GM23338 (cell line): ENCODE results near the gene HGD. TPM values are rescaled to one million over a fixed set of nuclear protein-coding genes. Genes with fewer than 3 reads are reported as not detected.

Experiments
- ATAC-seq: fragments of 200-7000 bp; cut with Tn5 transposase; 3 replicates; pipeline ENCODE4 v1.9.1; 2020
- DNase-seq: peaks from one replicate; pipeline ENCODE4 v3.0.0-alpha.2; 2015; ENCODE audit warnings: low spot score
- H2AFZ ChIP-seq: fragments of 200-600 bp; sonication (generic); 2 replicates; pipeline ENCODE4 v1.8.0; 2016; ENCODE audit warnings: antibody characterized with exemption, mild to moderate bottlenecking, moderate library complexity
- H3F3A ChIP-seq: fragments of 200-600 bp; sonication (generic); replicated peaks from 2 replicates; pipeline ENCODE4 v1.8.0; 2017; ENCODE audit warnings: antibody characterized with exemption, mixed run types, low read depth
- H3K27ac ChIP-seq: fragments of 200-600 bp; sonication (generic); 2 replicates; pipeline ENCODE4 v1.6.1; 2016; ENCODE audit warnings: low read depth
- H3K27me3 ChIP-seq: fragments of 200-600 bp; sonication (generic); 2 replicates; pipeline ENCODE4 v1.8.0; 2016; ENCODE audit warnings: mild to moderate bottlenecking, mixed run types, moderate library complexity; ENCODE audit not compliant: insufficient read depth
- H3K36me3 ChIP-seq: fragments of 200-600 bp; sonication (generic); 2 replicates; pipeline ENCODE4 v1.8.0; 2016; ENCODE audit warnings: mild to moderate bottlenecking; ENCODE audit not compliant: insufficient read depth
- H3K4me1 ChIP-seq: fragments of 200-600 bp; sonication (generic); 2 replicates; pipeline ENCODE4 v1.8.0; 2016; ENCODE audit warnings: mild to moderate bottlenecking, moderate library complexity; ENCODE audit not compliant: insufficient read depth
- H3K4me2 ChIP-seq: fragments of 200-600 bp; sonication (generic); 2 replicates; pipeline ENCODE4 v1.7.1; 2017; ENCODE audit warnings: mixed run types
- H3K4me3 ChIP-seq: fragments of 200-600 bp; sonication (generic); 2 replicates; pipeline ENCODE4 v1.6.1; 2016; ENCODE audit warnings: mixed run types
- H3K79me2 ChIP-seq: fragments of 200-600 bp; sonication (generic); replicated peaks from 2 replicates; pipeline ENCODE4 v1.8.0; 2017; ENCODE audit warnings: mild to moderate bottlenecking; ENCODE audit not compliant: insufficient read depth
- H3K9me2 ChIP-seq: fragments of 200-600 bp; sonication (generic); 2 replicates; pipeline ENCODE4 v1.8.0; 2017; ENCODE audit not compliant: insufficient read depth
- H4K20me1 ChIP-seq: fragments of 200-600 bp; sonication (generic); replicated peaks from 2 replicates; pipeline ENCODE4 v1.8.0; 2017; ENCODE audit warnings: mild to moderate bottlenecking; ENCODE audit not compliant: insufficient read depth
- H3K27ac Mint-ChIP-seq: 2 replicates; pipeline ENCODE4 v1.8.0; 2020; ENCODE audit warnings: inconsistent platforms, mild to moderate bottlenecking, moderate library complexity, mixed read lengths
- H3K27me3 Mint-ChIP-seq: 3 replicates; pipeline ENCODE4 v1.8.0; 2022; ENCODE audit warnings: low read depth, mild to moderate bottlenecking, moderate library complexity, mixed read lengths, inconsistent platforms; ENCODE audit not compliant: insufficient read depth, poor library complexity
- H3K36me3 Mint-ChIP-seq: 3 replicates; pipeline ENCODE4 v1.8.0; 2021; ENCODE audit warnings: low read depth, mild to moderate bottlenecking, inconsistent platforms, moderate library complexity, mixed read lengths
- H3K4me1 Mint-ChIP-seq: 3 replicates; pipeline ENCODE4 v1.8.0; 2020; ENCODE audit warnings: mild to moderate bottlenecking, inconsistent platforms, mixed read lengths
- H3K4me3 Mint-ChIP-seq: 3 replicates; pipeline ENCODE4 v1.8.0; 2021; ENCODE audit warnings: moderate library complexity, mild to moderate bottlenecking, inconsistent platforms, mixed read lengths
- H3K9me3 Mint-ChIP-seq: 3 replicates; pipeline ENCODE4 v1.8.0; 2020; ENCODE audit warnings: moderate library complexity, mild to moderate bottlenecking, inconsistent platforms, mixed read lengths
- EZH2 ChIP-seq: fragments of 200-600 bp; sonication (generic); IDR thresholded peaks from one replicate; pipeline ENCODE4 v1.8.0; 2017; ENCODE audit warnings: antibody characterized with exemption, mild to moderate bottlenecking, low read depth; ENCODE audit not compliant: unreplicated experiment
- EZH2phosphoT487 ChIP-seq: fragments of 200-600 bp; sonication (generic); IDR thresholded peaks from one replicate; pipeline ENCODE4 v1.8.1; 2018; ENCODE audit warnings: antibody characterized with exemption; ENCODE audit not compliant: unreplicated experiment
- NANOG ChIP-seq: IDR thresholded peaks from 2 replicates; pipeline ENCODE4 v1.6.1; 2016; ENCODE audit warnings: antibody characterized with exemption, borderline replicate concordance
- POLR2AphosphoS5 ChIP-seq: IDR thresholded peaks from 2 replicates; pipeline ENCODE4 v1.6.1; 2016; ENCODE audit warnings: antibody characterized with exemption, low read depth
- ZNF331 ChIP-seq: fragments of 250-450 bp; sonication (Bioruptor Pico); IDR thresholded peaks from 2 replicates; pipeline ENCODE4 v1.5.0; 2020; ENCODE audit warnings: low read depth, mild to moderate bottlenecking, moderate library complexity
- polyA plus RNA-seq: library from polyadenylated mRNA; unstranded; fragments of >200 nt; fragmentation: Nextera tagmentation; extraction: Ambion mirVana; gene quantifications from 2 replicates; pipeline ENCODE4 v1.2.1, GENCODE V29; 2016
- total RNA-seq: library from RNA; depleted of rRNA; stranded (reverse); fragments of >200 nt; shearing (Covaris generic); gene quantifications from 2 replicates; pipeline ENCODE4 v1.2.3, GENCODE V29; 2014
- TF ChIP-seq, protein P1 (sequence below): IDR thresholded peaks from 2 replicates; pipeline ENCODE4 v1.6.1; 2016; ENCODE audit warnings: antibody characterized with exemption
- TF ChIP-seq, protein P2 (sequence below): fragments of 250-450 bp; sonication (Bioruptor Pico); IDR thresholded peaks from 2 replicates; pipeline ENCODE4 v1.5.0; 2020; ENCODE audit warnings: mild to moderate bottlenecking, moderate library complexity

Gene HGD
- total and polyA plus RNA-seq, 2 experiments from 2014 or later: not detected

DNA sequence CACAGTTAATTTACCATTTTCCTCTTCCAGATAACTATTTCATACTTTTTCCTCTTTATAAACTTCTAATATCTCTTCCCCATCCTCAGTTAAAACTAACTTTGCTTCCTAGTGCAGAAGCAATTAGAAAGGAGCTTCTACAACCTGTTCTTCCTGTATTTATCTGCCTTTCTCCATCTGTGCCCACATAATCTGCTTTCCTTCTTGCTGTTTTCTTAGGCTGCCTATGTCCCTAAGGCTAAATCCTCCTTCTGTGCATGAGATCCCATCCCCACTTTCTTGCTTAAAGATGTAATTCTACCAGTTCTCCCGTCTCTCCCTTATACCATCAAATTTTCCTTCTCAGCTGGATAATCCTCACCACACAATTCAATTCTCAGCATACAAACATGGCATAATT, 28.3 kb upstream of the HGD start:
- Mint-ChIP-seq H3K27me3 (no peaks in the 10 kb centered on the region), H3K27ac (no peak overlapping the region), H3K9me3 (no peaks in the 10 kb centered on the region), H3K4me3 (no peak overlapping the region), H3K36me3 (no peaks in the 10 kb centered on the region), H3K4me1 (peaks cover 3% of the 10 kb centered on the region; the same call in 2 of the 3 replicates)
- Histone ChIP-seq H4K20me1 (no peaks in the 10 kb centered on the region), H3K4me1 (no peaks in the 10 kb centered on the region), H3K27ac (no peak overlapping the region), H3K9me2 (no peaks in the 10 kb centered on the region), H3F3A (no peaks in the 10 kb centered on the region), H3K4me2 (no peak overlapping the region), H2AFZ (no peak overlapping the region), H3K27me3 (no peaks in the 10 kb centered on the region), H3K4me3 (no peak overlapping the region), H3K79me2 (no peaks in the 10 kb centered on the region), H3K36me3 (no peaks in the 10 kb centered on the region)
- TF ChIP-seq, protein P1, sequence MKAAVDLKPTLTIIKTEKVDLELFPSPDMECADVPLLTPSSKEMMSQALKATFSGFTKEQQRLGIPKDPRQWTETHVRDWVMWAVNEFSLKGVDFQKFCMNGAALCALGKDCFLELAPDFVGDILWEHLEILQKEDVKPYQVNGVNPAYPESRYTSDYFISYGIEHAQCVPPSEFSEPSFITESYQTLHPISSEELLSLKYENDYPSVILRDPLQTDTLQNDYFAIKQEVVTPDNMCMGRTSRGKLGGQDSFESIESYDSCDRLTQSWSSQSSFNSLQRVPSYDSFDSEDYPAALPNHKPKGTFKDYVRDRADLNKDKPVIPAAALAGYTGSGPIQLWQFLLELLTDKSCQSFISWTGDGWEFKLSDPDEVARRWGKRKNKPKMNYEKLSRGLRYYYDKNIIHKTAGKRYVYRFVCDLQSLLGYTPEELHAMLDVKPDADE: no peak
- TF ChIP-seq, protein P2, sequence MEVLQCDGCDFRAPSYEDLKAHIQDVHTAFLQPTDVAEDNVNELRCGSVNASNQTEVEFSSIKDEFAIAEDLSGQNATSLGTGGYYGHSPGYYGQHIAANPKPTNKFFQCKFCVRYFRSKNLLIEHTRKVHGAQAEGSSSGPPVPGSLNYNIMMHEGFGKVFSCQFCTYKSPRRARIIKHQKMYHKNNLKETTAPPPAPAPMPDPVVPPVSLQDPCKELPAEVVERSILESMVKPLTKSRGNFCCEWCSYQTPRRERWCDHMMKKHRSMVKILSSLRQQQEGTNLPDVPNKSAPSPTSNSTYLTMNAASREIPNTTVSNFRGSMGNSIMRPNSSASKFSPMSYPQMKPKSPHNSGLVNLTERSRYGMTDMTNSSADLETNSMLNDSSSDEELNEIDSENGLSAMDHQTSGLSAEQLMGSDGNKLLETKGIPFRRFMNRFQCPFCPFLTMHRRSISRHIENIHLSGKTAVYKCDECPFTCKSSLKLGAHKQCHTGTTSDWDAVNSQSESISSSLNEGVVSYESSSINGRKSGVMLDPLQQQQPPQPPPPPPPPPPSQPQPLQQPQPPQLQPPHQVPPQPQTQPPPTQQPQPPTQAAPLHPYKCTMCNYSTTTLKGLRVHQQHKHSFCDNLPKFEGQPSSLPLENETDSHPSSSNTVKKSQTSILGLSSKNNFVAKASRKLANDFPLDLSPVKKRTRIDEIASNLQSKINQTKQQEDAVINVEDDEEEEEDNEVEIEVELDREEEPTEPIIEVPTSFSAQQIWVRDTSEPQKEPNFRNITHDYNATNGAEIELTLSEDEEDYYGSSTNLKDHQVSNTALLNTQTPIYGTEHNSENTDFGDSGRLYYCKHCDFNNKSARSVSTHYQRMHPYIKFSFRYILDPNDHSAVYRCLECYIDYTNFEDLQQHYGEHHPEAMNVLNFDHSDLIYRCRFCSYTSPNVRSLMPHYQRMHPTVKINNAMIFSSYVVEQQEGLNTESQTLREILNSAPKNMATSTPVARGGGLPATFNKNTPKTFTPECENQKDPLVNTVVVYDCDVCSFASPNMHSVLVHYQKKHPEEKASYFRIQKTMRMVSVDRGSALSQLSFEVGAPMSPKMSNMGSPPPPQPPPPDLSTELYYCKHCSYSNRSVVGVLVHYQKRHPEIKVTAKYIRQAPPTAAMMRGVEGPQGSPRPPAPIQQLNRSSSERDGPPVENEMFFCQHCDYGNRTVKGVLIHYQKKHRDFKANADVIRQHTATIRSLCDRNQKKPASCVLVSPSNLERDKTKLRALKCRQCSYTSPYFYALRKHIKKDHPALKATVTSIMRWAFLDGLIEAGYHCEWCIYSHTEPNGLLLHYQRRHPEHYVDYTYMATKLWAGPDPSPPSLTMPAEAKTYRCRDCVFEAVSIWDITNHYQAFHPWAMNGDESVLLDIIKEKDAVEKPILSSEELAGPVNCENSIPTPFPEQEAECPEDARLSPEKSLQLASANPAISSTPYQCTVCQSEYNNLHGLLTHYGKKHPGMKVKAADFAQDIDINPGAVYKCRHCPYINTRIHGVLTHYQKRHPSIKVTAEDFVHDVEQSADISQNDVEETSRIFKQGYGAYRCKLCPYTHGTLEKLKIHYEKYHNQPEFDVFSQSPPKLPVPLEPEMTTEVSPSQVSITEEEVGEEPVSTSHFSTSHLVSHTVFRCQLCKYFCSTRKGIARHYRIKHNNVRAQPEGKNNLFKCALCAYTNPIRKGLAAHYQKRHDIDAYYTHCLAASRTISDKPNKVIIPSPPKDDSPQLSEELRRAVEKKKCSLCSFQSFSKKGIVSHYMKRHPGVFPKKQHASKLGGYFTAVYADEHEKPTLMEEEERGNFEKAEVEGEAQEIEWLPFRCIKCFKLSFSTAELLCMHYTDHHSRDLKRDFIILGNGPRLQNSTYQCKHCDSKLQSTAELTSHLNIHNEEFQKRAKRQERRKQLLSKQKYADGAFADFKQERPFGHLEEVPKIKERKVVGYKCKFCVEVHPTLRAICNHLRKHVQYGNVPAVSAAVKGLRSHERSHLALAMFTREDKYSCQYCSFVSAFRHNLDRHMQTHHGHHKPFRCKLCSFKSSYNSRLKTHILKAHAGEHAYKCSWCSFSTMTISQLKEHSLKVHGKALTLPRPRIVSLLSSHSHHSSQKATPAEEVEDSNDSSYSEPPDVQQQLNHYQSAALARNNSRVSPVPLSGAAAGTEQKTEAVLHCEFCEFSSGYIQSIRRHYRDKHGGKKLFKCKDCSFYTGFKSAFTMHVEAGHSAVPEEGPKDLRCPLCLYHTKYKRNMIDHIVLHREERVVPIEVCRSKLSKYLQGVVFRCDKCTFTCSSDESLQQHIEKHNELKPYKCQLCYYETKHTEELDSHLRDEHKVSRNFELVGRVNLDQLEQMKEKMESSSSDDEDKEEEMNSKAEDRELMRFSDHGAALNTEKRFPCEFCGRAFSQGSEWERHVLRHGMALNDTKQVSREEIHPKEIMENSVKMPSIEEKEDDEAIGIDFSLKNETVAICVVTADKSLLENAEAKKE (CRISPR knock-in tag): no peak
- no peak for TF ChIP-seq NANOG
- no peak for TF ChIP-seq POLR2AphosphoS5
- no peak for TF ChIP-seq EZH2
- ATAC-seq: no peak
- no peak for DNase-seq

DNA sequence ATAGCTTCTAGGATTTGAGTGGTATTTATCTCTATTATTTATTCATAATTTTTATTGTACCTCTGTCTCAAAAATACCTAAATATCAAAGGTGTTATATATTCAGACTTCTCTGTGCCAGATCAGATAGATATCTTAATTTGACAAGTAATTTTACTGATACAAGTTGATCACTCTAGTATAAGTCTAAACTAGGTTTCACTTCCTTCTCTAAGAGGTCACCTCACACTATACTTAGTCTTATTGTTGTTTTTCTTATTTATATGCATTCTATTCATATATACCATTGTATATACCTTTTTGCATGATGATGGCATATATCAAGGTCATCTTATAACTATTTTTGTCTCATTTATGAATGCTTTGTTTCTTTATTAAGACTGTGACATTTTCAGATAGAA, 26.4 kb upstream of the HGD start:
- Histone ChIP-seq H3K4me2 (no peak overlapping the region), H3K4me3 (no peak overlapping the region), H3K27me3 (no peaks in the 10 kb centered on the region), H2AFZ (no peak overlapping the region), H3K79me2 (no peaks in the 10 kb centered on the region), H3K4me1 (no peaks in the 10 kb centered on the region), H3K36me3 (no peaks in the 10 kb centered on the region), H3F3A (no peaks in the 10 kb centered on the region), H3K9me2 (no peaks in the 10 kb centered on the region), H4K20me1 (no peaks in the 10 kb centered on the region), H3K27ac (no peak overlapping the region)
- Mint-ChIP-seq H3K4me3 (no peak overlapping the region), H3K27me3 (no peaks in the 10 kb centered on the region), H3K27ac (no peak overlapping the region), H3K9me3 (no peaks in the 10 kb centered on the region; the same call in 2 of the 3 replicates), H3K4me1 (peaks cover 5% of the 10 kb centered on the region; the same call in 2 of the 3 replicates), H3K36me3 (peaks cover 10% of the 10 kb centered on the region; the same call in 2 of the 3 replicates)
- DNase-seq (no peak), ATAC-seq (no peak)
- TF ChIP-seq EZH2 (no peak), EZH2phosphoT487 (no peak), ZNF331 (no peak)
